Neural crest cell (in vitro differentiated cells): ENCODE results near the gene ABCA2. TPM values are rescaled to one million over a fixed set of nuclear protein-coding genes. Genes with fewer than 3 reads are reported as not detected.

Source experiments
- DNase-seq: peaks from one replicate; pipeline ENCODE4 v3.0.0; 2021; ENCODE audit warnings: low read depth, mixed read lengths, low spot score
- H3K27ac Mint-ChIP-seq: one replicate; pipeline ENCODE4 v1.8.0; 2021; ENCODE audit warnings: mild to moderate bottlenecking, mixed read lengths; ENCODE audit not compliant: unreplicated experiment
- H3K27me3 Mint-ChIP-seq: 2 replicates; pipeline ENCODE4 v1.8.0; 2021; ENCODE audit warnings: low read depth, mild to moderate bottlenecking, mixed read lengths
- H3K36me3 Mint-ChIP-seq: 2 replicates; pipeline ENCODE4 v1.8.0; 2021; ENCODE audit warnings: low read depth, mild to moderate bottlenecking, mixed read lengths
- H3K4me1 Mint-ChIP-seq: 2 replicates; pipeline ENCODE4 v1.8.0; 2021; ENCODE audit warnings: mixed read lengths
- H3K4me3 Mint-ChIP-seq: one replicate; pipeline ENCODE4 v1.8.0; 2021; ENCODE audit warnings: mild to moderate bottlenecking, mixed read lengths
- H3K9me3 Mint-ChIP-seq: 2 replicates; pipeline ENCODE4 v1.8.0; 2021; ENCODE audit warnings: mixed read lengths
- total RNA-seq: library from RNA; stranded (reverse); gene quantifications from 2 replicates; pipeline ENCODE4 v1.2.1, GENCODE V29; 2021
- TF ChIP-seq, protein P1 (sequence below): fragments of 200-600 bp; sonication (generic); conservative IDR thresholded peaks from 2 replicates; pipeline ENCODE4 v1.5.0; 2021; ENCODE audit warnings: antibody characterized with exemption, mild to moderate bottlenecking

The ABCA2 gene
- total RNA-seq, 1 donor from 2014 or later, result 37.1 TPM

DNA sequence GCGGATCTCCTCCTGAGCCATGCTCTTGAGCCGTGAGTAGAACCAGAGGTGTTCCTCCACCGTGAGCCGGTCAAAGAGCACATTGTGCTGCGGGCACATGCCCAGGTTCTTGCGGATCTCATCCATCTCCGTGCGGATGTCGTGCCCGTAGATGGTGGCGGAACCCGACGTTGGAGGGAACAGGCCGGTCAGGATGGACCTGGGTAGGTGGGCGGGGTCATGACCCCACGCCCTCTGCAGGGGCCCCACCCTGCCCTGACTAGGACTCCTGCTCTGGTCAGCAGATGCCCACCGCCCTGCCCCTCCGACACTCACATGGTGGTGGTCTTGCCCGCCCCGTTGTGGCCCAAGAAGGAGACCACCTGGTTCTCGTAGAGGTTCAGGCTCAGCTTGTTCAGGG lies 12.1 kb downstream of the ABCA2 start:
- Mint-ChIP-seq H3K4me1 (no peaks in the 10 kb centered on the region), H3K27me3 (no peaks in the 10 kb centered on the region), H3K4me3 (no peak overlapping the region), H3K9me3 (no peaks in the 10 kb centered on the region), H3K27ac (no peak overlapping the region), H3K36me3 (no peaks in the 10 kb centered on the region)
- TF ChIP-seq, protein P1, sequence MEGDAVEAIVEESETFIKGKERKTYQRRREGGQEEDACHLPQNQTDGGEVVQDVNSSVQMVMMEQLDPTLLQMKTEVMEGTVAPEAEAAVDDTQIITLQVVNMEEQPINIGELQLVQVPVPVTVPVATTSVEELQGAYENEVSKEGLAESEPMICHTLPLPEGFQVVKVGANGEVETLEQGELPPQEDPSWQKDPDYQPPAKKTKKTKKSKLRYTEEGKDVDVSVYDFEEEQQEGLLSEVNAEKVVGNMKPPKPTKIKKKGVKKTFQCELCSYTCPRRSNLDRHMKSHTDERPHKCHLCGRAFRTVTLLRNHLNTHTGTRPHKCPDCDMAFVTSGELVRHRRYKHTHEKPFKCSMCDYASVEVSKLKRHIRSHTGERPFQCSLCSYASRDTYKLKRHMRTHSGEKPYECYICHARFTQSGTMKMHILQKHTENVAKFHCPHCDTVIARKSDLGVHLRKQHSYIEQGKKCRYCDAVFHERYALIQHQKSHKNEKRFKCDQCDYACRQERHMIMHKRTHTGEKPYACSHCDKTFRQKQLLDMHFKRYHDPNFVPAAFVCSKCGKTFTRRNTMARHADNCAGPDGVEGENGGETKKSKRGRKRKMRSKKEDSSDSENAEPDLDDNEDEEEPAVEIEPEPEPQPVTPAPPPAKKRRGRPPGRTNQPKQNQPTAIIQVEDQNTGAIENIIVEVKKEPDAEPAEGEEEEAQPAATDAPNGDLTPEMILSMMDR, result no peak
- no peak for DNase-seq

DNA sequence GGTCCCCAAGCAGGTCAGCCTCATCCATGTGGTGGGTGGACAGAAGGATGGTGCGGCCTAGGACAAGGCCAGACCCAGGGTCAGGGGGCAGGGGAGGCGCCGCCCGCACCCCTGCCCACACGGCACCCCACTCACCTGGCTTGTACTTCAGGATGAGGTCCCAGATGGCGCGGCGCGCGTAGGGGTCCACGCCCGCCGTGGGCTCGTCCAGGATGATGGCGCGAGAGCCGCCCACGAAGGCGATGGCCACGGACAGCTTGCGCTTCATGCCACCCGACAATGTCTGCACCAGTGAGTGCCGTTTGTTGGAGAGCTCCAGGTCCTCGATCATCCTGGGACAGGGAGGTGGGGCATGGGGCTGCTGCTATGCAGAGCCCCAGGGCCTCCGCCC lies 12.5 kb downstream of the ABCA2 start:
- Mint-ChIP-seq H3K27ac (no peak overlapping the region), H3K9me3 (no peaks in the 10 kb centered on the region), H3K27me3 (no peaks in the 10 kb centered on the region), H3K4me3 (no peak overlapping the region), H3K4me1 (no peaks in the 10 kb centered on the region), H3K36me3 (no peaks in the 10 kb centered on the region)
- no peak for DNase-seq
- TF ChIP-seq, protein P1, result no peak

DNA sequence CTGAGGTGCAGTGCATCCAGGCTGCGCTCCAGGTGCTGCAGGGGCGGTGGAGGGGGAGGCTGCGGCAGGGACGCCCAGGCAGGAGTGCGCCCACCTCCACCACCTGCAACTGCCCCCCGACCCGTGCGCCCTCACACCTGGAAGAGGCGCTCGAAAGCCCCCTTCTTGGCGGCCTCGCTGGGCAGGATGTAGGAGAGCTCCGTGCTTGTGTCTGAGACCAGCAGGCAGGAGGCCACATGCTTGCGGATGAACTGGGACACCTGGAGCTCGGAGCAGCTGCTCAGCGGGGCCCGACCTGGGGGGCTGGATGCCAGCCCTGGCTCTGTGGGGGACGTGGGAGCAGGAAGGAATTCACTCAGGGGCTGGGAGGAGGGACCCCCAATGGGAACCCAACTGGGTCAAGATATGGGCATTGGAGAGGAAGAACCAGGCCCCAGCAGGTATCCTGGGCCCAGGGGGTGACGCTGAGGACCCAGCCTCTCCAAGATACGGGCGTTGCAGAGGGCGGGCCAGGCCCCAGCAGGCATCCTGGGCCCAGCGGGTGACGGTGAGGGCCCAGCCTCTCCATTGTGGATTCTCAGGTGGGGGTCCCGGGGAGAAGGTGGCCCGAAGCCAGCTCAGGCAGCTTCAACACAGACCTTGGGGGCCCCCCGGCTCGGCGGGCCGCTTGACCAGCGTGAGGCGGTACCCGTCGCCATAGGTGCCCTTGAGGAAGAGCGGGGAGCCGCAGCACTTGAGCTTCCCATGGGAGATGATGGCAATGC lies 13.1 kb downstream of the ABCA2 start:
- Mint-ChIP-seq H3K27ac (no peak overlapping the region), H3K9me3 (no peaks in the 10 kb centered on the region), H3K36me3 (no peaks in the 10 kb centered on the region), H3K4me1 (no peaks in the 10 kb centered on the region), H3K4me3 (no peak overlapping the region), H3K27me3 (no peaks in the 10 kb centered on the region)
- TF ChIP-seq, protein P1, result no peak
- DNase-seq, result no peak

DNA sequence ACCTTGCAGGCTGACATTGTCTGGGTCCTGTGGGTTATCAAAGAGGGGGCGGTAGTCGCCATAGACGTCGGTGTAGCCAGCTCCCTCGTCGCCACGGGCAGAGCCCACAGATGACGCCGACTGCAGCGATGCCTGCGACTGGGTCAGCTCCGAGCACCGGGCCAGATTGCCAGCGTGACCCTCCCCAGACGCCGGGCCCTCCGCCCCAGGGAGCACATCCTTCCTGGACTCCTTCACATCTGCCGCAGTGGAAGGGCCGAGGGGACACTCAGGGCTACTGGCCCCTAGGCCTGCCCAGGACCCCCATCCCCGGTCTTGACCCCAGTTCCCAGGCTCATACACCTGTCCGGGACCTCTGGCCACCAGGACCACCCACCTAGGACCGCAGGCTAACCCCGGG lies 13.9 kb downstream of the ABCA2 start:
- DNase-seq, result no peak
- no peaks in the 10 kb centered on the region for H3K27me3 Mint-ChIP-seq
- H3K36me3 Mint-ChIP-seq, result no peaks in the 10 kb centered on the region
- H3K9me3 Mint-ChIP-seq, result no peaks in the 10 kb centered on the region
- no peak overlapping the region for H3K27ac Mint-ChIP-seq
- H3K4me3 Mint-ChIP-seq, result no peak overlapping the region
- TF ChIP-seq, protein P1, result no peak
- H3K4me1 Mint-ChIP-seq, result no peaks in the 10 kb centered on the region

DNA sequence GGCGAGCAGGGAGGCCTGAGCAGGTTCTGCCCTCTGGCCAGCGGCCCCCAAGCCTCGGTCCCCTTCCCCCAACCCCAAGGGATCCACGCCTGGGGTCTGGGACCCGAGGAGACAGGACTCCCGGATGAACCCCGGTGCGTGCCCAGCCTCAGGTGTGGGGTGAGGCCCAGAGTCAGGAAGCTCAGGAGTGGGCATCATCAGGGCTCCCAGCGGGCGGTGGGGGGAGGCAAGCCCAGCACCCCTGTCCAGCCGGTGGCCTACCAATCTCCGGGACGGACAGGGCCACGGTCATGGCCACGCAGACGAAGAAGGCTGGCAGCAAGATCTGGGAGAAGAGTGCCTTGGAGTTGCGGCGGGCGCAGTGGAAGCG lies 14.5 kb downstream of the ABCA2 start:
- DNase-seq, result no peak
- no peaks in the 10 kb centered on the region for H3K27me3 Mint-ChIP-seq
- no peaks in the 10 kb centered on the region for H3K4me1 Mint-ChIP-seq
- TF ChIP-seq, protein P1, result no peak
- H3K36me3 Mint-ChIP-seq, result no peaks in the 10 kb centered on the region
- H3K4me3 Mint-ChIP-seq, result no peak overlapping the region
- H3K9me3 Mint-ChIP-seq, result no peaks in the 10 kb centered on the region
- no peak overlapping the region for H3K27ac Mint-ChIP-seq
